T-helper 17 cell (primary cell): ENCODE measurements around the gene PGS1. TPM values are rescaled to one million over a fixed set of nuclear protein-coding genes. Genes with fewer than 3 reads are reported as not detected.

Experiments used
- ATAC-seq: fragments of 150-1000 bp; cut with Tn5 transposase; 2 replicates; pipeline ENCODE4 v1.10.0; 2021; ENCODE audit warnings: mild to moderate bottlenecking, moderate library complexity
- DNase-seq, 3 donors: peaks; one replicate each; pipeline versions ENCODE4 v3.0.0 to v3.0.0-alpha.2; 2020 to 2021
- H3K9me3 ChIP-seq: one replicate; pipeline ENCODE4 v1.7.0; 2013; ENCODE audit warnings: low read length, mild to moderate bottlenecking; ENCODE audit not compliant: control insufficient read depth, poor library complexity, severe bottlenecking
- H3K27ac Mint-ChIP-seq: one replicate; pipeline ENCODE4 v1.8.0; 2022; ENCODE audit warnings: mild to moderate bottlenecking, moderate library complexity, mixed read lengths
- H3K27me3 Mint-ChIP-seq: one replicate; pipeline ENCODE4 v1.8.0; 2022; ENCODE audit warnings: mixed read lengths
- H3K36me3 Mint-ChIP-seq: one replicate; pipeline ENCODE4 v1.8.0; 2022; ENCODE audit warnings: low read depth, mixed read lengths
- H3K4me1 Mint-ChIP-seq: one replicate; pipeline ENCODE4 v1.8.0; 2022; ENCODE audit warnings: mild to moderate bottlenecking, mixed read lengths
- H3K4me3 Mint-ChIP-seq: one replicate; pipeline ENCODE4 v1.8.0; 2022; ENCODE audit warnings: mild to moderate bottlenecking, moderate library complexity, mixed read lengths
- total RNA-seq, 4 donors: library from RNA in 2 of 4; stranded (reverse) in 2 of 4; gene quantifications; one replicate each; pipeline ENCODE4 v1.2.3 and lab custom pipeline; 2022 to 2026

Gene PGS1
- total RNA-seq, 2 donors from 2014 or later, result 47.5 to 54.9 TPM

GRCh38 chr17:78438694-78439325, 60.4 kb downstream of the PGS1 start:
- Mint-ChIP-seq H3K36me3 (no peaks in the 10 kb centered on the region), H3K27ac (peak overlapping the region; percentile 81), H3K27me3 (no peaks in the 10 kb centered on the region), H3K4me3 (peak overlapping the region; percentile 66), H3K4me1 (peaks cover 7% of the 10 kb centered on the region)
- no peaks in the 10 kb centered on the region for H3K9me3 ChIP-seq
- no peak for DNase-seq
- peak; percentile 26 for ATAC-seq

- ATAC-seq, result no peak
Observed at GRCh38 chr17:78441271-78441971, 63.0 kb downstream of the PGS1 start.

DNA sequence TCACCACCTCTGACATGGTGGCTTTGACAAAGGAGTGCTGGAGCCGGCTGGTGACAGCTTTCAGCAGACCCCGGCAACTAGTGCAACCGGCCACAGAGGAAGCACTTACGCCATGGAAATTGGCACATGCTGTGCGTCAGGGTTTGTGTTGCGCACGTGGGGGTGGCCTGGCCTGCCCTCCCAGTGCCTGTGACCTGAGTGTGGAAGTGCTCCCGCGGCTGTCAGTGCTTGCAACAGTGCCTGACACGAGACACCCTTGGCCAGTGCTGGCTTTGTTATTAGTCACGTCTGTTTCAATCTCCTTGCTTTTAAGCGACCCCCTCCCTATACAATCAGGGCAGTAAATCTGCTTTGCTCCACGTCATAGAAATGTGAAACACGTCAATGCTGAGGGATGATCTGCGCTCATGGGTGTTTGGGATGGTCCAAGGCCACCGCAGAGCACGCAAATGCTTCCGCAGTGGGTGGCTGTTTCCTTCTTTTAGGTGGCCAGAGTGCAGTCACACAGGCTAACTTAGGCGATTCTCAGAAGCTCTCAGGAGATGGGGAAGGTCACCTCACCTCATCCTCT, 64.3 kb downstream of the PGS1 start:
- DNase-seq, result no peak
- H3K27me3 Mint-ChIP-seq, result no peaks in the 10 kb centered on the region

More at GRCh38 chr17:78441271-78441971, 63.0 kb downstream of the PGS1 start:
- no peaks in the 10 kb centered on the region for H3K9me3 ChIP-seq
- Mint-ChIP-seq H3K4me3 (no peak overlapping the region), H3K4me1 (peaks cover 7% of the 10 kb centered on the region), H3K27ac (no peak overlapping the region), H3K27me3 (no peaks in the 10 kb centered on the region), H3K36me3 (no peaks in the 10 kb centered on the region)
- no peak for DNase-seq

GRCh38 chr17:78444392-78444791, 65.9 kb downstream of the PGS1 start:
- no peaks in the 10 kb centered on the region for H3K9me3 ChIP-seq
- H3K4me1 Mint-ChIP-seq, result no peaks in the 10 kb centered on the region
- H3K36me3 Mint-ChIP-seq, result no peaks in the 10 kb centered on the region
- no peak overlapping the region for H3K27ac Mint-ChIP-seq
- no peak for ATAC-seq
- H3K4me3 Mint-ChIP-seq, result no peak overlapping the region
- no peaks in the 10 kb centered on the region for H3K27me3 Mint-ChIP-seq
- no peak for DNase-seq

More for the DNA sequence above, 64.3 kb downstream of the PGS1 start:
- Mint-ChIP-seq H3K4me3 (no peak overlapping the region), H3K27ac (no peak overlapping the region), H3K36me3 (no peaks in the 10 kb centered on the region), H3K4me1 (peaks cover 5% of the 10 kb centered on the region)
- peak; percentile 46 for ATAC-seq
- no peaks in the 10 kb centered on the region for H3K9me3 ChIP-seq

- peaks cover 5% of the 10 kb centered on the region for H3K27me3 Mint-ChIP-seq
- no peak for ATAC-seq
- H3K27ac Mint-ChIP-seq, result no peak overlapping the region
Observed at GRCh38 chr17:78446833-78447232, 68.4 kb downstream of the PGS1 start.

GRCh38 chr17:78448356-78448993, 70.0 kb downstream of the PGS1 start:
- H3K27me3 Mint-ChIP-seq, result peaks cover 5% of the 10 kb centered on the region
- no peaks in the 10 kb centered on the region for H3K4me1 Mint-ChIP-seq
- no peak overlapping the region for H3K27ac Mint-ChIP-seq
- no peak overlapping the region for H3K4me3 Mint-ChIP-seq
- no peak for ATAC-seq
- H3K9me3 ChIP-seq, result no peaks in the 10 kb centered on the region
- DNase-seq, result no peak
- H3K36me3 Mint-ChIP-seq, result no peaks in the 10 kb centered on the region

More at GRCh38 chr17:78446833-78447232, 68.4 kb downstream of the PGS1 start:
- H3K36me3 Mint-ChIP-seq, result no peaks in the 10 kb centered on the region
- no peaks in the 10 kb centered on the region for H3K4me1 Mint-ChIP-seq
- DNase-seq, result no peak
- H3K4me3 Mint-ChIP-seq, result no peak overlapping the region
- H3K9me3 ChIP-seq, result no peaks in the 10 kb centered on the region

DNA sequence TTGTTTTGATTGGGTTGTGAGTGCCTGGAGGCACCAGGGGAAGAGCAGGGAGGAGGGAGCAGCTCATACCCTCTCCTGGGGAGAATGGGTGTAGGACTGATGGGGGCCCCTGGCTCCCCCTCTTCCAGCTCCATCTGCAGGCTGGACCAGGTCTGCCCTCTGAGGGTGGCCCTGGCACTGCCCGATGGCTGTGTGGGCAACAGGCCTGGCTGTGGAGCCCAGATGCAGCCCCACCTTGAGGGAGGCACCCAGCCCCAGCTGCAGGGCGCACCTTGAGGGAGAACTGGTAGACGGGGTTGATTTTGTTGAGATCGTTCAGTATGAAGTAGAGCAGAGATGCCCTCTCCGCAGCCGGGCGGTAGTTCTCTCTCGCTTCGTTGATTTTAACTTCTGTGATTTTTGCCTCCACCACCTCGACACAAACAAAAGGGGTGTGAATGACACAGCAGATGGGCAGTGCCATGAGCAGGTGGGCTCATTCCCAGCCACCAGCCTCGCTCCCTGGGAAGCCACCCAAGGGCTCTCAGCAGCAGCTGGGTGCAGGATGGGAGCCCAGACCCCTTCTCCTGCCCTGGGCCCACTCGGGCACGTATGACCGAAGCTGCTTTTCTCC, 71.6 kb downstream of the PGS1 start:
- H3K9me3 ChIP-seq, result no peaks in the 10 kb centered on the region
- Mint-ChIP-seq H3K4me3 (no peak overlapping the region), H3K27me3 (peaks cover 5% of the 10 kb centered on the region), H3K27ac (no peak overlapping the region), H3K36me3 (no peaks in the 10 kb centered on the region), H3K4me1 (no peaks in the 10 kb centered on the region)
- DNase-seq (no peak), ATAC-seq (no peak)

GRCh38 chr17:78450696-78451345, 72.4 kb downstream of the PGS1 start:
- Mint-ChIP-seq H3K36me3 (no peaks in the 10 kb centered on the region), H3K4me3 (no peak overlapping the region), H3K27me3 (peaks cover 5% of the 10 kb centered on the region), H3K4me1 (no peaks in the 10 kb centered on the region), H3K27ac (no peak overlapping the region)
- H3K9me3 ChIP-seq, result no peaks in the 10 kb centered on the region
- ATAC-seq (no peak), DNase-seq (no peak)

- Mint-ChIP-seq H3K36me3 (no peaks in the 10 kb centered on the region), H3K27me3 (peaks cover 5% of the 10 kb centered on the region), H3K27ac (peak overlapping the region; percentile 65), H3K4me3 (no peak overlapping the region), H3K4me1 (no peaks in the 10 kb centered on the region)
- DNase-seq (no peak), ATAC-seq (no peak)
- no peaks in the 10 kb centered on the region for H3K9me3 ChIP-seq
Observed at GRCh38 chr17:78451753-78452152, 73.3 kb downstream of the PGS1 start.

DNA sequence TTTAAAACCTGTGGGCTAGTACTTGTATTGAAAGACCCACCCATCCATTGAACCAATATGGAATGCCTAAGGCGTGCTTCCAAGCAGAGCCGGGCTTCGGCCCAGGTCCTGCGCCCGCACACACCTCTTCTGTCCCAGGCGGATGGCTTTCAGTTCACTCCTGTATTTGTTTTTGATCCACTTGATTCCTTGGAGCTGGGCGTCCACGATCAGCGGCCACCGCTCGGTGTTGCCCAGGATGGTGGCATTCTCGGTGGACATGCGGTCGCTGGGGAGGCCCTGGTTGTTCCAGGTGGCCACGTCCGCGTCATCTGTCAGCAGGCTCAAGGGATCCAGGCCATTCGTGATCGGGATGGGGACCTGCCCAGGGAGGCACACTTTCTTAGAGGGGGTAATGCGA, 75.9 kb downstream of the PGS1 start:
- Mint-ChIP-seq H3K4me3 (no peak overlapping the region), H3K27ac (no peak overlapping the region), H3K36me3 (no peaks in the 10 kb centered on the region), H3K27me3 (peaks cover 5% of the 10 kb centered on the region), H3K4me1 (no peaks in the 10 kb centered on the region)
- H3K9me3 ChIP-seq, result no peaks in the 10 kb centered on the region
- ATAC-seq (no peak), DNase-seq (no peak)

- DNase-seq (no peak), ATAC-seq (no peak)
- no peaks in the 10 kb centered on the region for H3K9me3 ChIP-seq
- Mint-ChIP-seq H3K4me3 (no peak overlapping the region), H3K36me3 (no peaks in the 10 kb centered on the region), H3K27ac (no peak overlapping the region), H3K4me1 (no peaks in the 10 kb centered on the region), H3K27me3 (no peaks in the 10 kb centered on the region)
Observed at GRCh38 chr17:78458091-78458490, 79.6 kb downstream of the PGS1 start.

DNA sequence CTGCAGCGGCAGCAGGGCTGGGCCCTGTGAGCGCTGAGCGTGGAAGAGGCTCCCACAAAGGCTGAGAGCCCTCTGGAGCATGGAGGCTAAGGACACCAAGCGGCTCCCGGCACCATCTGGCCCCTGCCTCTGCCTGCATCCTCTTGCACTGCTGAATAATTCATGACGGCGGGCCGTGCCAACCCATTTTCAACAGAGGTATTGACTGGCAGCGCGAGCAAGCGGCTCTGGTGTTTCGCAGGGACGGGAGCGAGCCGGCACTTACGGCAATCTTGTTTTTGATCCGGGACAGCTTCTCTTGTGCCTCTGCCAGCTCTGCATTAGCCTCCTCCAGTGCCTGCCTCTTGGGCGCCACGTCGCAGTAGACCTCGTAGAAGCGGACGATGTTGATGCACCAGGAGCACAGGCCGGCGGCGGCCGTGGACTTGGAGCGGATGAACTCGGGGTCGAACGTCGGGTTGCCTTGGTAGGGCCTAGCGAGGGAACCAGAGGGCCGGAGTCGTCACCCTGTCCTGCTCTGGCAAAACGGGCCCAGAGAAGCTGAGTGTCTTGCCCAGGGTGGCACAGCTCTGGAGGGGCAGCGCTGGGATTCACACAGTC, 80.4 kb downstream of the PGS1 start:
- no peak overlapping the region for H3K27ac Mint-ChIP-seq
- DNase-seq, result no peak
- no peaks in the 10 kb centered on the region for H3K36me3 Mint-ChIP-seq
- ATAC-seq, result no peak
- no peak overlapping the region for H3K4me3 Mint-ChIP-seq
- H3K9me3 ChIP-seq, result no peaks in the 10 kb centered on the region
- no peaks in the 10 kb centered on the region for H3K27me3 Mint-ChIP-seq
- no peaks in the 10 kb centered on the region for H3K4me1 Mint-ChIP-seq
